Psoas muscle (tissue), 8 donors: ENCODE data around the gene ORMDL3. TPM values are rescaled to one million over a fixed set of nuclear protein-coding genes. Genes with fewer than 3 reads are reported as not detected.

Source experiments
- ATAC-seq, 4 donors: fragments of 200-7000 bp; cut with Tn5 transposase; one replicate each; pipeline ENCODE4 v1.9.1; 2020; ENCODE audit warnings: moderate library complexity in 3 of 4, mild to moderate bottlenecking in 2 of 4
- DNase-seq, 2 donors: peaks; one replicate each; pipeline ENCODE4 v3.0.0-alpha.2; 2020
- H3K27ac ChIP-seq: fragments of 200-600 bp; one replicate; pipeline ENCODE4 v1.8.0; 2022
- H3K27me3 ChIP-seq, 3 donors: fragments of 200-600 bp in 1 of 3; one replicate each; pipeline versions ENCODE4 v1.6.1 to v1.8.0; 2013 to 2022; ENCODE audit warnings: low read length in 2 of 3, mild to moderate bottlenecking in 2 of 3, moderate library complexity in 1 of 3; ENCODE audit not compliant: insufficient read depth in 3 of 3
- H3K36me3 ChIP-seq, 2 donors: fragments of 200-600 bp in 1 of 2; one replicate each; pipeline versions ENCODE4 v1.6.1 to v1.8.0; 2013 to 2022; ENCODE audit warnings: low read depth in 1 of 2, mild to moderate bottlenecking in 1 of 2, moderate library complexity in 1 of 2; ENCODE audit not compliant: insufficient read depth in 1 of 2
- H3K4me1 ChIP-seq: fragments of 200-600 bp; one replicate; pipeline ENCODE4 v1.8.0; 2022
- H3K4me3 ChIP-seq: fragments of 200-600 bp; one replicate; pipeline ENCODE4 v1.8.0; 2022; ENCODE audit warnings: mild to moderate bottlenecking
- H3K9me3 ChIP-seq: fragments of 200-600 bp; one replicate; pipeline ENCODE4 v1.8.0; 2022
- WGBS, 3 donors: extraction: QIAGEN DNeasy Blood & Tissue Kit; methylation state at CpG; one replicate each; pipeline versions ENCODE4 v1.1.6 to v1.1.7; 2013; 5-methylcytosine and 5-hydroxymethylcytosine counted together
- intact Hi-C, 2 donors: fragments of 100-400 bp; cut with DNase I; formaldehyde crosslinking; loops; one replicate each; pipeline versions ENCODE4 v1.11.0 to v1.14.2; 2022
- polyA plus RNA-seq, 3 donors: library from polyadenylated mRNA; stranded (reverse); fragments of 200-250 nt; gene quantifications; one replicate each; pipeline ENCODE4 v1.2.3, GENCODE V29; 2013
- total RNA-seq, 4 donors: library from RNA; stranded (reverse); fragmentation: NEBNext Ultra II Directional in 2 of 4; extraction: Animal tissue kit (Norgen Biotek cat#: 25700) in 2 of 4; gene quantifications; one replicate each; pipeline versions ENCODE4 v1.2.1 to v1.2.4, GENCODE V29; 2021 to 2023
- TF ChIP-seq, protein P1 (sequence below): fragments of 200-600 bp; IDR thresholded peaks from one replicate; pipeline ENCODE4 v1.8.0; 2022; ENCODE audit warnings: antibody characterized with exemption
- donor health status: healthy with polysubstance abuse.
- donor health status: DM: no; HTN: no; CAD: no; lungs with moderate emphysema.
- donor health status: Bipolar disorder and iron deficiency.
- donor health status: healthy.
- donor health status: DM: yes; HTN: yes; CAD: no.
- donor health status: DM: no; HTN: no; CAD: no.
- donor health status: DM: no; HTN: no; CAD: no.
- donor health status: DM: yes; HTN: yes; CAD: no.

The ORMDL3 gene
- total and polyA plus RNA-seq, 7 donors: 16.9 to 66.9 (median 22.7) TPM

DNA sequence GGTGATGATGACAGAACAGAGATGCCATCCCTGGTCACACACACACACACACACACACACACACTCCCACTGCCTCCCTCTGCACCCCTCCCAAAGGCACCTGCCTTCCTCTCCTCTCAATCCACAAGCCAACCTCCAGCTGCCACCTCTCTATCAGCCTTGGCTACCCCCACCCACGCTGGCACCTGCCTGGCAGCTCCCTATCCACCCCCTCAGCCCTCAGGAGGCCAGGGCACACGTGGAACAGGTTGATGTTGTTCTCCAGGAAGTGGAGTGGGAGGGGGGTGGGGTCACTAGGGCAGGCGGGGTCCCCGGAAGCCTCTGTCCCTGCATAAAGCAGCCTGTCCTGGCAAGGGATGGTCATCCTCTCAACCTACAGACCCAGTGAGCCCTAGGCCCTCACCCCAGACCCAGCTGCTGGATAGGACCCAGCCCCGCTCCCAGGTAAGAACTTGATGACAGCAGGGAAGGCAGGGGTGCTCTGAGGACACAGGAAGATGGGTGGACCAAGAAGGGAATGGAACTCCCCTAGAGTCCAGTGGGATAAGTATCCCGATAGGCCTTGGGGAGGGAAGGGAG lies 35.3 kb upstream of the ORMDL3 start, which contains the start of gene GSDMA:
TSS of gene GSDMA (plus strand) at position 363 of the 579 bp plus-strand sequence. CDS start 2,684 bp downstream, outside the sequence.
- no peak for ATAC-seq

DNA sequence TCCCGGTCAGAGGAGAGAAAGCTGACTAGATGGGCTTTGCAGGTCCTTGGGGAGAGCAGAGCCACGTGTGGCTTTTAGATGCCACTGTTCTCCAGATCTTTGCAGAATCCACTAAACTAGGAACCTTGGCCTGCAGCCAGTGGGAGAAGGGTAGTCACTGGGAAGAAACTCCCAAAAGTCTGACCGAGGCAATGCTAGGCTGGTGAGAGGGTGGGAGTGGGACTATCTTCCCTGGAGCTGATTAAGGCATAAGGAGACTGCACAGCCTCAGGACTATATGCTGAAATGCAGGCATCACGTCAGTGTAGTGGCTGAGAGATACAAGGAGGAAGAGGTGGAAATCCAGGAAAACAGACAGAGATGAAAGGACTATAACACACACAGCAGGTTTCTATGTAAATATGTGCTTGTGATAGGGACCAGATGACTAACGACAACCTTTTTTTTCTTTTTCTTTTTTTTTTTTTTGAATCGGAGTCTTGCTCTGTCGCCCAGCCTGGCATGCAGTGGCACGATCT lies 33.2 kb upstream of the ORMDL3 start:
- no peak overlapping the region for H3K27ac ChIP-seq
- no peaks in the 10 kb centered on the region for H3K36me3 ChIP-seq
- DNase-seq: no peak
- TF ChIP-seq, protein P1, sequence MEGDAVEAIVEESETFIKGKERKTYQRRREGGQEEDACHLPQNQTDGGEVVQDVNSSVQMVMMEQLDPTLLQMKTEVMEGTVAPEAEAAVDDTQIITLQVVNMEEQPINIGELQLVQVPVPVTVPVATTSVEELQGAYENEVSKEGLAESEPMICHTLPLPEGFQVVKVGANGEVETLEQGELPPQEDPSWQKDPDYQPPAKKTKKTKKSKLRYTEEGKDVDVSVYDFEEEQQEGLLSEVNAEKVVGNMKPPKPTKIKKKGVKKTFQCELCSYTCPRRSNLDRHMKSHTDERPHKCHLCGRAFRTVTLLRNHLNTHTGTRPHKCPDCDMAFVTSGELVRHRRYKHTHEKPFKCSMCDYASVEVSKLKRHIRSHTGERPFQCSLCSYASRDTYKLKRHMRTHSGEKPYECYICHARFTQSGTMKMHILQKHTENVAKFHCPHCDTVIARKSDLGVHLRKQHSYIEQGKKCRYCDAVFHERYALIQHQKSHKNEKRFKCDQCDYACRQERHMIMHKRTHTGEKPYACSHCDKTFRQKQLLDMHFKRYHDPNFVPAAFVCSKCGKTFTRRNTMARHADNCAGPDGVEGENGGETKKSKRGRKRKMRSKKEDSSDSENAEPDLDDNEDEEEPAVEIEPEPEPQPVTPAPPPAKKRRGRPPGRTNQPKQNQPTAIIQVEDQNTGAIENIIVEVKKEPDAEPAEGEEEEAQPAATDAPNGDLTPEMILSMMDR: no peak
- intact Hi-C loops: no loop called here
- no peaks in the 10 kb centered on the region for H3K27me3 ChIP-seq
- no peak for ATAC-seq
- no peak overlapping the region for H3K4me3 ChIP-seq
- H3K4me1 ChIP-seq: no peaks in the 10 kb centered on the region
- H3K9me3 ChIP-seq: no peaks in the 10 kb centered on the region
- WGBS, 3 donors: 62 to 71% (median 67%) methylated on average over 8 of the region's 8 CpGs

More for the DNA sequence above, 35.3 kb upstream of the ORMDL3 start, which contains the start of gene GSDMA:
- Histone ChIP-seq H3K27ac (no peak within 1 kb of the TSS), H3K4me1 (no peaks in the 10 kb centered on the region), H3K27me3 (no peaks in the 10 kb centered on the region), H3K9me3 (no peaks in the 10 kb centered on the region), H3K4me3 (no peak within 1 kb of the TSS), H3K36me3 (no peaks in the 10 kb centered on the region)
- TF ChIP-seq, protein P1: no peak
- WGBS, 3 donors: 56 to 61% (median 60%) methylated on average over 6 of the region's 6 CpGs
- intact Hi-C loops: loop anchor here (1.0 to 2.0 kb wide), 2 partner anchors 15 to 16 kb away; no protein-coding TSS in a partner anchor
- DNase-seq: no peak

GRCh38 chr17:39955726-39956225 lies 28.4 kb upstream of the ORMDL3 start:
- DNase-seq: no peak
- Histone ChIP-seq H3K36me3 (no peaks in the 10 kb centered on the region), H3K27ac (no peak overlapping the region), H3K4me3 (no peak overlapping the region), H3K9me3 (no peaks in the 10 kb centered on the region), H3K4me1 (peaks cover 5% of the 10 kb centered on the region), H3K27me3 (no peaks in the 10 kb centered on the region)
- no peak for ATAC-seq
- intact Hi-C loops: loop anchor here in 1 of 2 donors (5.0 kb wide), 1 partner anchor 72 kb away; no protein-coding TSS in a partner anchor
- TF ChIP-seq, protein P1: no peak
- WGBS, 3 donors: 70 to 75% (median 74%) methylated on average over 4 of the region's 4 CpGs

GRCh38 chr17:39954876-39955275 lies 27.5 kb upstream of the ORMDL3 start:
- no peak for DNase-seq
- Histone ChIP-seq H3K27ac (no peak overlapping the region), H3K36me3 (no peaks in the 10 kb centered on the region), H3K4me3 (no peak overlapping the region), H3K9me3 (no peaks in the 10 kb centered on the region), H3K27me3 (no peaks in the 10 kb centered on the region), H3K4me1 (peaks cover 5% of the 10 kb centered on the region)
- intact Hi-C loops: loop anchor here in 1 of 2 donors (5.0 kb wide), 1 partner anchor 72 kb away; no protein-coding TSS in a partner anchor
- TF ChIP-seq, protein P1: no peak
- WGBS, 3 donors: 52 to 56% (median 53%) methylated on average over 4 of the region's 4 CpGs
- ATAC-seq: no peak
